Parathyroid adenoma (tissue), 2 donors: ENCODE measurements around the gene KCNC2.
"Not testable (repeated sequence)": the region's sequence is repeated elsewhere in the genome, so short reads cannot be mapped to it uniquely, and the experiment has no call there.

ENCODE experiments used
- H2AFZ ChIP-seq: fragments of 300-600 bp; sonication (generic); one replicate; pipeline ENCODE4 v1.7.0; 2017; ENCODE audit warnings: antibody characterized with exemption, mild to moderate bottlenecking
- H3K27ac ChIP-seq: fragments of 300-600 bp; sonication (generic); one replicate; pipeline ENCODE4 v1.7.0; 2017
- H3K27me3 ChIP-seq: fragments of 300-600 bp; sonication (generic); one replicate; pipeline ENCODE4 v1.7.0; 2017; ENCODE audit warnings: low read length; ENCODE audit not compliant: control insufficient read depth, insufficient read depth
- H3K36me3 ChIP-seq: fragments of 300-600 bp; sonication (generic); one replicate; pipeline ENCODE4 v1.7.0; 2017; ENCODE audit warnings: low read length; ENCODE audit not compliant: control insufficient read depth, insufficient read depth
- H3K4me1 ChIP-seq: fragments of 300-600 bp; sonication (generic); one replicate; pipeline ENCODE4 v1.7.0; 2017; ENCODE audit warnings: control low read depth
- H3K4me2 ChIP-seq: fragments of 300-600 bp; sonication (generic); one replicate; pipeline ENCODE4 v1.7.0; 2017; ENCODE audit warnings: low read length
- H3K4me3 ChIP-seq: fragments of 300-600 bp; sonication (generic); one replicate; pipeline ENCODE4 v1.7.0; 2017; ENCODE audit warnings: low read depth, low read length
- H3K79me2 ChIP-seq: fragments of 300-600 bp; sonication (generic); one replicate; pipeline ENCODE4 v1.7.0; 2017; ENCODE audit warnings: control low read depth
- H3K9ac ChIP-seq: fragments of 300-600 bp; sonication (generic); one replicate; pipeline ENCODE4 v1.7.0; 2017; ENCODE audit warnings: mild to moderate bottlenecking
- H3K9me3 ChIP-seq: fragments of 300-600 bp; sonication (generic); one replicate; pipeline ENCODE4 v1.7.0; 2017; ENCODE audit warnings: low read length; ENCODE audit not compliant: control insufficient read depth
- TF ChIP-seq, protein P1 (sequence below): fragments of 300-600 bp; sonication (generic); IDR thresholded peaks from one replicate; pipeline ENCODE4 v1.7.0; 2017; ENCODE audit warnings: antibody characterized with exemption, mild to moderate bottlenecking
- donor health status: primary hyperparathyroidism.

Gene KCNC2

GRCh38 chr12:75192196-75192595 lies 17.4 kb downstream of the KCNC2 start:
- Histone ChIP-seq H3K9me3 (no peaks in the 10 kb centered on the region), H3K79me2 (no peaks in the 10 kb centered on the region), H3K27me3 (no peaks in the 10 kb centered on the region), H3K36me3 (no peaks in the 10 kb centered on the region), H2AFZ (no peak overlapping the region), H3K27ac (no peak overlapping the region), H3K4me2 (no peak overlapping the region), H3K4me3 (no peak overlapping the region), H3K9ac (no peak overlapping the region), H3K4me1 (no peaks in the 10 kb centered on the region)
- TF ChIP-seq, protein P1, sequence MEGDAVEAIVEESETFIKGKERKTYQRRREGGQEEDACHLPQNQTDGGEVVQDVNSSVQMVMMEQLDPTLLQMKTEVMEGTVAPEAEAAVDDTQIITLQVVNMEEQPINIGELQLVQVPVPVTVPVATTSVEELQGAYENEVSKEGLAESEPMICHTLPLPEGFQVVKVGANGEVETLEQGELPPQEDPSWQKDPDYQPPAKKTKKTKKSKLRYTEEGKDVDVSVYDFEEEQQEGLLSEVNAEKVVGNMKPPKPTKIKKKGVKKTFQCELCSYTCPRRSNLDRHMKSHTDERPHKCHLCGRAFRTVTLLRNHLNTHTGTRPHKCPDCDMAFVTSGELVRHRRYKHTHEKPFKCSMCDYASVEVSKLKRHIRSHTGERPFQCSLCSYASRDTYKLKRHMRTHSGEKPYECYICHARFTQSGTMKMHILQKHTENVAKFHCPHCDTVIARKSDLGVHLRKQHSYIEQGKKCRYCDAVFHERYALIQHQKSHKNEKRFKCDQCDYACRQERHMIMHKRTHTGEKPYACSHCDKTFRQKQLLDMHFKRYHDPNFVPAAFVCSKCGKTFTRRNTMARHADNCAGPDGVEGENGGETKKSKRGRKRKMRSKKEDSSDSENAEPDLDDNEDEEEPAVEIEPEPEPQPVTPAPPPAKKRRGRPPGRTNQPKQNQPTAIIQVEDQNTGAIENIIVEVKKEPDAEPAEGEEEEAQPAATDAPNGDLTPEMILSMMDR: no peak

DNA sequence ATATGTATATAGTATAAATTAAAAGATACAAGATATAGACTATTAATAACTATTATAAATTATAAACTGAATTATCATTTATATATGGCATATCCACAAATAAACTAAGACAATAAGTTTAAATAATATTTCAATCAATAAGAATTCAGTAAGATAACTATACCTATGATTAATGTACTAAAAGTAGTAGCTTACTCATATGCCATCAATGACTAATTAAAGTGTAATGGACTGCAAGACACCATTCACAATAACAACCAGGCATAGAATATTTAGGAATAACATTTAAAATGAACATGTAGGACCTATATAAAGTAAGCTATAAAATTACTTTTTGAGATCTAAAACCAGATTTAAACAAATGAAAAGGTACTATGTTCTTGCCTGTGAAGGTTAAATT lies 18.8 kb downstream of the KCNC2 start:
- no peaks in the 10 kb centered on the region for H3K27me3 ChIP-seq
- H3K4me3 ChIP-seq: no peak overlapping the region
- no peaks in the 10 kb centered on the region for H3K36me3 ChIP-seq
- no peak overlapping the region for H2AFZ ChIP-seq
- TF ChIP-seq, protein P1: no peak
- no peaks in the 10 kb centered on the region for H3K4me1 ChIP-seq
- H3K9ac ChIP-seq: no peak overlapping the region
- H3K9me3 ChIP-seq: no peaks in the 10 kb centered on the region
- H3K79me2 ChIP-seq: no peaks in the 10 kb centered on the region
- H3K27ac ChIP-seq: no peak overlapping the region
- no peak overlapping the region for H3K4me2 ChIP-seq

DNA sequence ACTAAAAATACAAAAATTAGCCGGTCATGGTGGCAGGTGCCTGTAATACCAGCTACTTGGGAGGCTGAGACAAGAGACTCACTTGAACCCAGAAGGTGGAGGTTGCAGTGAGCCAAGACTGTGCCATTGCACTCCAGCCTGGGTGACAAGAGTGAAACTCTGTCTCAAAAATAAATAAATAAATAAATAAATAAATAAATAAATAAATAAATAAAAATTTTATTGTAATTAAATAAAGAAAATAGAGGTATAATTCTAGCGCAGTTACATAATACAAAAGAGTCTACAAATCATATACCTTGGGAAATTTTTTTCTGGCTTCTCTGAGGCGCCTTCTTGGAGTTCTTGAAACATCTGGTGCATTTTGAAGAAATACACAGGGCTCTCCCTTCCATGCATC lies 23.8 kb downstream of the KCNC2 start:
- not testable (repeated sequence) for H3K79me2 ChIP-seq, H3K9ac ChIP-seq, H3K4me1 ChIP-seq, H3K27me3 ChIP-seq, H2AFZ ChIP-seq, H3K9me3 ChIP-seq, H3K27ac ChIP-seq, H3K4me2 ChIP-seq, H3K36me3 ChIP-seq, H3K4me3 ChIP-seq

DNA sequence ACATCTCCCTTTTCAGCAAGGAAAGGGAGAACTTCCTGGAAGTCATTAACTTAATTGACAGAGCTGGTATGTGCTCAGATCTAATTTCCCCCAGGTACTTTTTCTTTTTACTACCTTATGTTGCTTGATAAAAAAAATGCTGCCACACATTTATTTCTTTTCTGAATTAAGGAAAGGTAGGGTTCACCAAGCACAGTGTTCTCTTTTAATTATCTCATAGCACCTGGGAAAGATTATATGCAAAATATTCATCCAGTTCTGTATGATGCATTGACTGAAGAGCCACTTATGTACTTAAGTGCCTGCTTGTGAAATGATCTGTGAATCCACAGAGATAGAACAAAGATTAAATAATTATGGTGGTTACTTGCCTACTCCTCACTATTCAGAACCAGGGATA lies 25.1 kb downstream of the KCNC2 start:
- H2AFZ ChIP-seq: no peak overlapping the region
- no peak overlapping the region for H3K27ac ChIP-seq
- TF ChIP-seq, protein P1: no peak
- no peak overlapping the region for H3K4me3 ChIP-seq
- no peaks in the 10 kb centered on the region for H3K9me3 ChIP-seq
- H3K9ac ChIP-seq: no peak overlapping the region
- H3K4me1 ChIP-seq: no peaks in the 10 kb centered on the region
- H3K36me3 ChIP-seq: no peaks in the 10 kb centered on the region
- H3K79me2 ChIP-seq: no peaks in the 10 kb centered on the region
- no peaks in the 10 kb centered on the region for H3K27me3 ChIP-seq
- H3K4me2 ChIP-seq: no peak overlapping the region

GRCh38 chr12:75183967-75184366 lies 25.7 kb downstream of the KCNC2 start:
- no peak overlapping the region for H3K27ac ChIP-seq
- H3K9me3 ChIP-seq: no peaks in the 10 kb centered on the region
- TF ChIP-seq, protein P1: no peak

More at GRCh38 chr12:75183967-75184366, 25.7 kb downstream of the KCNC2 start:
- Histone ChIP-seq H3K4me2 (no peak overlapping the region), H3K4me3 (no peak overlapping the region), H3K79me2 (no peaks in the 10 kb centered on the region), H3K4me1 (no peaks in the 10 kb centered on the region), H2AFZ (no peak overlapping the region), H3K27me3 (no peaks in the 10 kb centered on the region), H3K9ac (no peak overlapping the region), H3K36me3 (no peaks in the 10 kb centered on the region)
